ENCODE results near the gene OR51B2.

DNA sequence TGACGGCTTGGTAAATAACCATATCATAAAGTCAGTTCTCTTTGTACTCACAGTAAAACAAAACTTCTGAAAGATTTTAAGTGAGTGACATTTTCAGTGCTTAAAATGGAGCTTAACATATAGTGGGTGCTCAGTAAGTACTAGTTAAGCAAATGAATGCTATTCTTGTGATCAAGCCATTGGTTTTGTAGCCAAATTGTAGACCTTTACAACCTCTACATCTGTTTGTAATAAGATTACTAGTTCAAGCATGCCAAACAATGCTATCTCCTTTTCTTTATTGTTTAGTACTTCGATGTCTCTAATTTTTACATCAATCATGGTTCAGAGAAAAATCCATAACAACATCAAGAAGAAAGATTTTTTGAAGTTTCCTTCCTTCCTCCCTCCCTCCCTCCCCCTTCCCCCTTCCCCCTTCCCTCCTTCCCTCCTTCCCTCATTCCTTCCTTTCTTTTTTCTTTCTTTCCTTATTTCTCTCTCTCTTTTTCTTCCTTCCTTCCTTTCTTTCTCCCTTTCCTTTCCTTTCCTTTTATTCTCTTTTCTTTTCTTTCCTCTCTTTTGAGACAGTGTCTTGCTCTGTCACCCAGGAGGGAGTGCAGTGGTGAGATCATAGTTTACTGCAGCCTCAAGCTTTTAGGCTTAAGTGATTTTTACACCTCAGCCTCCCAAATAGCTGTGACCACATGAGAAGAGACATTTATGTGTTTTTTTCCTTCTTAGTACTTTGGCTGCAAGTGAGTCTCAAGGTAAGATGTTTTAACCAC, 16.7 kb downstream of the OR51B2 start:
- TF ChIP-seq POLR2A (IDR thresholded peaks at IDR 0.05) = no peak
- TF ChIP-seq, protein P1, sequence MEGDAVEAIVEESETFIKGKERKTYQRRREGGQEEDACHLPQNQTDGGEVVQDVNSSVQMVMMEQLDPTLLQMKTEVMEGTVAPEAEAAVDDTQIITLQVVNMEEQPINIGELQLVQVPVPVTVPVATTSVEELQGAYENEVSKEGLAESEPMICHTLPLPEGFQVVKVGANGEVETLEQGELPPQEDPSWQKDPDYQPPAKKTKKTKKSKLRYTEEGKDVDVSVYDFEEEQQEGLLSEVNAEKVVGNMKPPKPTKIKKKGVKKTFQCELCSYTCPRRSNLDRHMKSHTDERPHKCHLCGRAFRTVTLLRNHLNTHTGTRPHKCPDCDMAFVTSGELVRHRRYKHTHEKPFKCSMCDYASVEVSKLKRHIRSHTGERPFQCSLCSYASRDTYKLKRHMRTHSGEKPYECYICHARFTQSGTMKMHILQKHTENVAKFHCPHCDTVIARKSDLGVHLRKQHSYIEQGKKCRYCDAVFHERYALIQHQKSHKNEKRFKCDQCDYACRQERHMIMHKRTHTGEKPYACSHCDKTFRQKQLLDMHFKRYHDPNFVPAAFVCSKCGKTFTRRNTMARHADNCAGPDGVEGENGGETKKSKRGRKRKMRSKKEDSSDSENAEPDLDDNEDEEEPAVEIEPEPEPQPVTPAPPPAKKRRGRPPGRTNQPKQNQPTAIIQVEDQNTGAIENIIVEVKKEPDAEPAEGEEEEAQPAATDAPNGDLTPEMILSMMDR (IDR thresholded peaks at IDR 0.05 in 8 of 11, conservative IDR thresholded peaks at IDR 0.05 in 3 of 11) = no peak
- TF ChIP-seq POLR2AphosphoS5 (IDR thresholded peaks at IDR 0.05) = no peak
